ENCODE results near the gene C1orf141. TPM values are rescaled to one million over a fixed set of nuclear protein-coding genes. Genes with fewer than 3 reads are reported as not detected.

The C1orf141 gene
- total and polyA plus RNA-seq, 12 donors: not detected

- intact Hi-C loops (cut with DNase I): loop anchor here in 4 of 10 donors (10.0 kb wide), 4 partner anchors 86 to 304 kb away; partner anchors contain the start of genes DNAI4 (in 2 of the 4), MIER1 (in 2 of the 4) and DYNLT5 (in 1 of the 4)
- no peaks in the 10 kb centered on the region for H3K27me3 ChIP-seq
- peaks cover 0 to 5% (median 0%) of the 10 kb centered on the region in 9 donors for H3K4me1 ChIP-seq
- H3K36me3 ChIP-seq: no peaks in the 10 kb centered on the region
- no peak overlapping the region for H3K4me3 ChIP-seq
- DNase-seq (no peak), ATAC-seq (no peak)
- WGBS, 2 donors: 70 to 75% methylated on average over 3 of the region's 3 CpGs
- no peak overlapping the region for H3K27ac ChIP-seq
- no peaks in the 10 kb centered on the region for H3K9me3 ChIP-seq
- TF ChIP-seq CTCF (IDR thresholded peaks at IDR 0.05): no peak
These were observed 76.0 kb downstream of the C1orf141 start for GRCh38 chr1:67058761-67059160.

DNA sequence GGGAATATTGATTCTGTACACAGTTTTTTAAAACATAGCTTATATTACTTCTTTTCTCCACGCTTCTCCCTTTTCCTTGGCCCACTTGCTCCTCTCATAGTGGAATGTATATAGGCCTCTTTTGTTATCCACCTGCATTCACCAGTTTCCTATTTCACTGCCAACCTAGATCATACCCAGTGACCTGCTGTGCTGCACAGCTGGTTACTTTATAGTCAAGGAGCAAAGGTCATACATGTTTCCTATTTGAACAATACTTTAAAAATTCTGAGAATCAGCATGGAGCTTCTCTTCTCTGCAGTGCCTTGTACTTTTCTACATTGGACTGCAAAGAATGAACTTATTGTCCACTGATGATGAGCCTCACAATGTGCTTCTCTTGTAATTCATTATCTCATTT lies 76.5 kb downstream of the C1orf141 start:
- DNase-seq (no peak), ATAC-seq (no peak)
- intact Hi-C loops (cut with DNase I): loop anchor here in 4 of 10 donors (10.0 kb wide), 4 partner anchors 87 to 303 kb away; partner anchors contain the start of genes DNAI4 (in 2 of the 4), MIER1 (in 2 of the 4) and DYNLT5 (in 1 of the 4)
- TF ChIP-seq CTCF (IDR thresholded peaks at IDR 0.05): no peak
- Histone ChIP-seq H3K36me3 (no peaks in the 10 kb centered on the region), H3K27me3 (no peaks in the 10 kb centered on the region), H3K4me1 (peaks cover 0 to 5% (median 0%) of the 10 kb centered on the region in 9 donors), H3K4me3 (no peak overlapping the region), H3K9me3 (no peaks in the 10 kb centered on the region), H3K27ac (no peak overlapping the region)
- 94 to 98% methylated on average over 1 of the region's 1 CpG for whole genome bisulfite sequencing, 2 donors

- peak within 1 kb of the TSS; percentile 91 to 99 (median 98) for H3K27ac ChIP-seq
- DNase-seq (peak; percentile 70 to 79), ATAC-seq (peak; percentile 84 to 97 (median 90))
- H3K36me3 ChIP-seq: peaks cover 0 to 22% (median 8%) of the 10 kb centered on the region in 9 donors
- H3K4me3 ChIP-seq: peak within 1 kb of the TSS; percentile 62 to 94 (median 82)
- WGBS, 2 donors: 1% methylated on average over 73 of the region's 73 CpGs
- H3K9me3 ChIP-seq: no peaks in the 10 kb centered on the region
- TF ChIP-seq CTCF (IDR thresholded peaks at IDR 0.05): no peak
- no peaks in the 10 kb centered on the region for H3K27me3 ChIP-seq
- peaks cover 5 to 29% (median 25%) of the 10 kb centered on the region in 9 donors for H3K4me1 ChIP-seq
- intact Hi-C loops (cut with DNase I): loop anchor here in 7 of 10 donors (1.0 to 10.0 kb wide), 10 partner anchors 23 to 299 kb away; partner anchors contain the start of genes DNAI4 (in 3 of the 7), MIER1 (in 3 of the 7) and DYNLT5 (in 1 of the 7)
These were observed 80.7 kb downstream of the C1orf141 start, which contains the start of gene SLC35D1 for GRCh38 chr1:67053785-67054772. Gene SLC35D1, minus strand, starts transcription at chr1:67054148. Its CDS starts 135 bp downstream, at chr1:67054013.

DNA sequence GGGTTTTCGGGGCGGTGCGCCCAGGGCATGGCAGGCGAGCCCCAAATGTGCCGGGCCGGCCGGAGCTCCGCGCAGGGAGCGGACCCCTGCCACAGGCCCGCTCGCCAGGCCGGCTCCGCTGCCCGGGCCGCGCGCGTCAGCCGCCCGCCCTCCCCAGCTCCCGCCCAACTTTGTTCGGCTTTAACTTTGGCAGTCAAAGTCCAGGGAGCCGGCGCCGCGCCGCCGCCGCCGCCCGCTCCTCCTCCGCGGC lies 81.3 kb downstream of the C1orf141 start:
- Histone ChIP-seq H3K36me3 (peaks cover 0 to 28% (median 8%) of the 10 kb centered on the region in 9 donors), H3K27me3 (no peaks in the 10 kb centered on the region), H3K4me3 (peak overlapping the region; percentile 62 to 94 (median 82)), H3K9me3 (no peaks in the 10 kb centered on the region), H3K27ac (peak overlapping the region; percentile 91 to 99 (median 98)), H3K4me1 (peaks cover 5 to 29% (median 25%) of the 10 kb centered on the region in 9 donors)
- ATAC-seq (peak; percentile 72 to 89 (median 86)), DNase-seq (peak; percentile 59 to 72)
- intact Hi-C loops (cut with DNase I): loop anchor here in 7 of 10 donors (5.0 to 10.0 kb wide), 9 partner anchors 46 to 299 kb away; partner anchors contain the start of genes DNAI4 (in 3 of the 7), MIER1 (in 3 of the 7) and DYNLT5 (in 1 of the 7)
- WGBS, 2 donors: 0 to 1% methylated on average over 26 to 34 of the region's 34 CpGs
- no peak for TF ChIP-seq CTCF (IDR thresholded peaks at IDR 0.05)
